ELR (cell line): ENCODE data around the gene MUCL1.
"Not testable (repeated sequence)": the region's sequence is repeated elsewhere in the genome, so short reads cannot be mapped to it uniquely, and the experiment has no call there.

Experiments
- DNase-seq: peaks from one replicate; pipeline ENCODE4 v3.0.0-alpha.2; 2015; ENCODE audit warnings: low read depth

MUCL1 gene

GRCh38 chr12:54853933-54854538, at the start of gene MUCL1:
MUCL1 (plus strand) TSS chr12:54854516; CDS start chr12:54854583, 67 bp downstream.
- peak; percentile 77 for DNase-seq

- DNase-seq = no peak
Measured at GRCh38 chr12:54821676-54822075, 32.6 kb upstream of the MUCL1 start.

DNA sequence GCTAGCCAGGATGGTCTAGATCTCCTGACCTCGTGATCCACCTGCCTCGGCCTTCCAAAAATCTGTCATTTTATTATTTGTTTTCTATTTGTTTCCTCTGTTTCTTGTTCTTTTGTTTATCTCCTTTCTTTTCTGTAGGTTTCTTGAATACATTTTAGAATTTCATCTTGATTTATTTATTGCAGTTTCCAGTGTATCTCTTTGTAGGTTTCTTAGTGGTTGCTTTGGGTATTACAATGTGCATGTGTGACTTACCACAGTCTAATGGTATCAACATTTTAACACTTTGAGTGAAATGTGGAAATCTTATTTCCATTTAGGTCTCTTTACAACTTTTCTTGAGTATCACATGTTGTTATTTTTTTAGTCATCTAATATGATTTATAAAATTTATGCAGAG, 29.9 kb upstream of the MUCL1 start:
- peak; percentile 5 for DNase-seq

GRCh38 chr12:54829511-54829910, 24.8 kb upstream of the MUCL1 start:
- no peak for DNase-seq

GRCh38 chr12:54830199-54830598, 24.1 kb upstream of the MUCL1 start:
- DNase-seq = no peak

DNA sequence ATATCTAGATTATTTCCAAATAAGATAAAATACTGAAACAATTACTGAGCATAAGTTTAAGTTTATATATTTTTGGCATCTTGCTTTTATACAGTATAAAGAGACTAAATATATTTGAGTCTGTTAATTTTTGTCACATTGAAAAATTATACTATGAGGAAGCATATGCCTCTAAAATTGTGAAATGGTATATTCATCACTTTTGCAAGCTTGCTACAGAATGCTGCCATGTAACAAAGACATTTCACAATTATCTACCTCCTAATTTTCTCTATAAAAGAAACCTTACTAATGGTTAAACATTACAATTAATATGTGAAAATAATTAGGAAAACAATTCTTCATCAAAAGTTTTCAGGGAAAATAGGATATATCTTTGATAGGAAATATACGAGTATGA, 22.7 kb upstream of the MUCL1 start:
- no peak for DNase-seq

GRCh38 chr12:54840244-54840865, 14.0 kb upstream of the MUCL1 start:
- no peak for DNase-seq

- DNase-seq = no peak
Measured at GRCh38 chr12:54857406-54857805, 3.1 kb downstream of the MUCL1 start.

GRCh38 chr12:54858562-54858961, 4.2 kb downstream of the MUCL1 start:
- DNase-seq = no peak

- no peak for DNase-seq
Measured at GRCh38 chr12:54859502-54859901, 5.2 kb downstream of the MUCL1 start.

DNA sequence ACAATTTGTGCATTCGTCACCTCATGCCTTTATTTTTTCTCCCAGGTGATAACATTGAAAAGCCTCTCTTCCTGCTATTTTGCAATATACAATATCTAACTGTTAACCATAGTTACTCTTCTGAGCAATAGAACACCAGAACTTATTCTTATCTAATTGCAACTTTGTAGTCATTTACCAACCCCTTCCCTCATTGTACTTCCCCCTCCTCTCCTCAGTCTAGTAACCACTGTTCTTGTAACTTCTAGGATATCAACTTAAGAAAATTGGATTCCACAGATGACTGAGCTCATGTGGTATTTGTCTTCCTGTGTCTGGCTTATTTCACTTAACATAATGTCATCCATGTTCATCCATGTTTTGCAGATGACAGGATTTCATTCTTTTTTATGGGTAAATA, 7.6 kb downstream of the MUCL1 start:
- no peak for DNase-seq

GRCh38 chr12:54863948-54864618, 9.8 kb downstream of the MUCL1 start:
- DNase-seq = no peak

- DNase-seq = no peak
Measured at GRCh38 chr12:54865683-54866324, 11.5 kb downstream of the MUCL1 start.

- DNase-seq = no peak
Measured at GRCh38 chr12:54868690-54869089, 14.4 kb downstream of the MUCL1 start.

DNA sequence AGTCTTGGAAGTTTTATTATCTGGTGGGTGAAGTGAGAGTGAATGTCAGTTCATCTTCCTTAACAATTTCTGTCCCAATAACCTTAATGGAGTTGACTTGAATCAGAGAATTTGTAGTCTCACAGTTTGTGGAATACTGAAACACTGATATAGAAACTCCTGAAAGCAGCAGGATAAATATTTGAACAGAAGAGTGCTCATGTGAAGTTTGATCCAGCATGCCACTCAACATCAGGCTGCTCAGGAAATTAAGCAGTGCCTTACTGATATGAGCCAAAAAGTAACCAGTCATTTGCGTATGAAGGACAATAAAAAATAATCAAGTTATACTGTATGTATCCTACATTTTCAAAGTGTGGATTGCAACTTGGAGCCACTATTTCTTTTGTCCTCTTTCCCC, 15.7 kb downstream of the MUCL1 start:
- no peak for DNase-seq

DNA sequence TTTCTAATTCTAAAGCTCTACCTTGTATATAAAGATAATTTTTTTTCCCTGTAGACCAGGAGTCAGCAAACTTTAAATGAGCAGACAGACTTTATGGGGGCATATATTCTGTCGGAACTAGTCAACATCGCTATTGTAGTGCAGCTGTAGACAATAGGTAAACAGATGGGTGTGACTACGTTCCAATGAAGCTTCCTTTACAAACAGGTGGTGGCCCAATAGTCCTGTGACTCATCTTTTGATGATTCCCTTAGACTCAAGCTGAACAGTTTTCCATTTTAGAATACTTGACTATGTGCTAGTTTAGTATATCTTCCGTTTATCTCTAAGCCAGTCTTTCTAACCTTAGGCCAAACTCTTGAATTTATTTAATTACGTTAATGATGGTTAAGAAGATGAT, 16.3 kb downstream of the MUCL1 start:
- DNase-seq = no peak

- no peak for DNase-seq
Measured at GRCh38 chr12:54879150-54879549, 24.8 kb downstream of the MUCL1 start.

DNA sequence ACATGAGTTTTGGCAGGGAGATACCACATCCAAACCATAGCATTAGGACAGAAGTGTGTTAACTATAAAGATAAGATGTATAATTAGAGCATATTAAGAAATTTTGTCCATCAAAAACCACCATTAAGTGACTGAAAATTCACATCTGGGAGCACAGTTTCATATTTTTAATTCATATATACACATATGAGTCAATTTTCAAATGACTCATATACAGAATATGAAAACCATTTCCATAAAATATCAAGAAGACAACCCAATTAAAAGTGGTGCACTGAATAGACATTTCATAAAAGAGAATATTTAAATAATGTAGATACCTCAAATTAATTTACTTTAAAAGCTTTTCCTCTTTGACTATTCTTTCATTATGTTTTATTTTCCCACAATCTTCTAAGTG, 25.3 kb downstream of the MUCL1 start:
- peak; percentile 3 for DNase-seq

DNA sequence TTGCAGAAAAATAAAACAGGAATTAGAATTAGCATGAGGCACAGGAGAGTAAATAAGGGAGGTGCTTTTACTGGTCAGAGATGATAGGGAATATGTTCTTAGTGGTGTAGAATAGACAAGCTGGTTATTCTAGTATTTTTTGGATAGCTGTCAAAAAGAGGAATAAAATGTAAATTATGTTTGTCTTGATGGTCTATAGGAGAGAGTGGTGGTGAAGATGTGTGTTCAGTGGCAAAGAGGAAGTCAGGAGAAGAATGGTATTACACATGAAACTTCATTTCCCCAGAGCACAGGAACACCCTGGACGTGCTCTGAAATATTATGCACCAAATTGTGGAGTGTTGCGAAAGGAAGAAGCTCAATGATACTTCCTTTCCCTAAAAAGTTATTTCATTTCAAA, 27.8 kb downstream of the MUCL1 start:
- no peak for DNase-seq

DNA sequence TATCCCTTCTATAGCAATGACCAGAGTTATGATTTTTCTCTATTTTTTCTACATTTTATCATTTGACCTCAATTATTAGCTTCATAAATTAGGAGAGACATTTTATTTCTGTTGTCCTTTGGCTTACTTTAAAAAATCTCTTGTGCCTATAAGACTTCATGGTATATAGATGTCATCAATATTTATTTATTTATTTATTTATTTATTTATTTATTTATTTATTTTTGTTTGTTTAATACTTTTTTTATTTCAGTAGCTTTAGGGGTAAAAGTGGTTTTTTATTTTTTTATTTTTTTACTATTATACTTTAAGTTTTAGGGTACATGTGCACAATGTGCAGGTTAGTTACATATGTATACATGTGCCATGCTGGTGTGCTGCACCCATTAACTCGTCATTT, 28.3 kb downstream of the MUCL1 start:
- DNase-seq = not testable (repeated sequence)

DNA sequence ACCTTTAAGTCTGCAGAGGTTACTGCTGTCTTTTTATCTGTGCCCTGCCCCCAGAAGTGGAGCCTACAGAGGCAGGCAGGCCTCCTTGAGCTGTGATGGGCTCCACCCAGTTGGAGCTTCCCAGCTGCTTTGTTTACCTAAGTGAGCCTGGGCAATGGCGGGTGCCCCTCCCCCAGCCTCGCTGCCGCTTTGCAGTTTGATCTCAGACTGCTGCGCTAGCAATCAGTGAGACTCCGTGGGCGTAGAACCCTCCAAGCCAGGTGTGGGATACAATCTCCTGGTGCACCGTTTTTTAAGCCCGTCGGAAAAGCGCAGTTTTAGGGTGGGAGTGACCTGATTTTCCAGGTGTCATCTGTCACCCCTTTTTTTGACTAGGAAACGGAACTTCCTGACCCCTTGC, 34.1 kb downstream of the MUCL1 start:
- DNase-seq = not testable (repeated sequence)

DNA sequence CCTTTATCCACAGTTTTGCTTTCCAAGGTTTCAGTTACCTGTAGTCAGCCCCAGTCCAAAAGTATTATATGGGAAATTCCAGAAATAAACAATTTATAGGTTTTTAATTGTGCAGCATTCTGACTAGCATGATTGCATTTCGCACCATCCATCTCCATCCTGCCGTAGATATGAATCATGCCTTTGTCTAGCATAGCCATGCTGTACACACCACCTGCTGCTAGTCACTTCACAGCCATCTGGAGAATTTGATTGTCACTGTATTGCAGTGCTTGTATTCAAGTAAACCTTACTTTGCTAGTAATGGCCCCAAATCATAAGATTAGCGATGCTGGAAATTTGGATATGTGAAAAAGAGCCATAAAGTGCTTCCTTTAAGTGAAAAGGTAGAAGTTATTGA, 36.0 kb downstream of the MUCL1 start:
- DNase-seq = no peak
